Measurements from ENCODE around the gene ZFP42. TPM values are rescaled to one million over a fixed set of nuclear protein-coding genes. Genes with fewer than 3 reads are reported as not detected.

The ZFP42 gene
- polyA plus RNA-seq, 2 of the 4 experiments (the other 2 are of a cell fraction) = not detected

DNA sequence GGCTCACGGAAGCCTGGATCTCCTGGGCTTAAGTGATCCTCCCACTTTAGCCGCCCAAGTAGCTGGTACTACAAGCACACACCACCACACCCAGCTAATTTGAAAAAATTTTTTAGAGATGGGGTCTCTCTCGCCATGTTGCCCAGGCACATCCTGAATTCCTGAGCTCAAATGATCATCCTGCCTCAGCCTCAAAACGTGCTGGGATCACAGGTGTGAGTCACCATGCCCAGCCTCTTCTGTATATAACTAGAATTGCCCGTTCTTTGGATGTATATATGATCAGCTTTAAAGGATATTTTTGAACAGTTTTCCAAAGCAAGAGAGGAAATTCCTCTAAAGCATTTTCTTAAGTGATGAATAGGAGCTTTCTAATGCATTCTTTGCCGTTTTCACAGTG is 22.7 kb downstream of the ZFP42 start:
- DNase-seq (ENCODE audit: low read depth in 1 of 2, low spot score in 1 of 2) (no peak), ATAC-seq (no peak), FAIRE-seq (no peak)
- Histone ChIP-seq H3K4me2 (no peak overlapping the region), H3K27ac (no peak overlapping the region), H3K9me3 (no peaks in the 10 kb centered on the region), H3K4me3 (no peak overlapping the region), H3K4me1 (peaks cover 11% of the 10 kb centered on the region)
- POLR2A ChIA-PET = no interaction called here
- TF ChIP-seq E2F6 (IDR thresholded peaks at IDR 0.05; ENCODE audit: borderline replicate concordance, low read depth) (no peak), FOXS1 (CRISPR knock-in tag; IDR thresholded peaks at IDR 0.05) (no peak)
- CTCF ChIA-PET = no interaction called here
- 65% methylated on average over 6 of the region's 6 CpGs for WGBS (ENCODE audit: missing lambda C conversion rate)

- ChIA-PET POLR2A (no interaction called here), CTCF (no interaction called here)
- FAIRE-seq = no peak
- peak in 1 of 2 experiments; percentile 29 for DNase-seq (ENCODE audit: low read depth in 1 of 2, low spot score in 1 of 2)
- TF ChIP-seq JUN (IDR thresholded peaks at IDR 0.05) = no peak
- TF ChIP-seq, protein P1, sequence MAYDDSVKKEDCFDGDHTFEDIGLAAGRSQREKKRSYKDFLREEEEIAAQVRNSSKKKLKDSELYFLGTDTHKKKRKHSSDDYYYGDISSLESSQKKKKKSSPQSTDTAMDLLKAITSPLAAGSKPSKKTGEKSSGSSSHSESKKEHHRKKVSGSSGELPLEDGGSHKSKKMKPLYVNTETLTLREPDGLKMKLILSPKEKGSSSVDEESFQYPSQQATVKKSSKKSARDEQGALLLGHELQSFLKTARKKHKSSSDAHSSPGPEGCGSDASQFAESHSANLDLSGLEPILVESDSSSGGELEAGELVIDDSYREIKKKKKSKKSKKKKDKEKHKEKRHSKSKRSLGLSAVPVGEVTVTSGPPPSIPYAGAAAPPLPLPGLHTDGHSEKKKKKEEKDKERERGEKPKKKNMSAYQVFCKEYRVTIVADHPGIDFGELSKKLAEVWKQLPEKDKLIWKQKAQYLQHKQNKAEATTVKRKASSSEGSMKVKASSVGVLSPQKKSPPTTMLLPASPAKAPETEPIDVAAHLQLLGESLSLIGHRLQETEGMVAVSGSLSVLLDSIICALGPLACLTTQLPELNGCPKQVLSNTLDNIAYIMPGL (CRISPR knock-in tag; IDR thresholded peaks at IDR 0.05; ENCODE audit: borderline replicate concordance) = no peak
- no peak for TF ChIP-seq NR3C1 (IDR thresholded peaks at IDR 0.05)
- TF ChIP-seq TFCP2L1 (CRISPR knock-in tag; IDR thresholded peaks at IDR 0.05) = no peak
- TF ChIP-seq ZC3H11A (IDR thresholded peaks at IDR 0.05) = no peak
- TF ChIP-seq CHD2 (IDR thresholded peaks at IDR 0.05; ENCODE audit: low read length, partially characterized antibody) = no peak
- TF ChIP-seq, protein P2, sequence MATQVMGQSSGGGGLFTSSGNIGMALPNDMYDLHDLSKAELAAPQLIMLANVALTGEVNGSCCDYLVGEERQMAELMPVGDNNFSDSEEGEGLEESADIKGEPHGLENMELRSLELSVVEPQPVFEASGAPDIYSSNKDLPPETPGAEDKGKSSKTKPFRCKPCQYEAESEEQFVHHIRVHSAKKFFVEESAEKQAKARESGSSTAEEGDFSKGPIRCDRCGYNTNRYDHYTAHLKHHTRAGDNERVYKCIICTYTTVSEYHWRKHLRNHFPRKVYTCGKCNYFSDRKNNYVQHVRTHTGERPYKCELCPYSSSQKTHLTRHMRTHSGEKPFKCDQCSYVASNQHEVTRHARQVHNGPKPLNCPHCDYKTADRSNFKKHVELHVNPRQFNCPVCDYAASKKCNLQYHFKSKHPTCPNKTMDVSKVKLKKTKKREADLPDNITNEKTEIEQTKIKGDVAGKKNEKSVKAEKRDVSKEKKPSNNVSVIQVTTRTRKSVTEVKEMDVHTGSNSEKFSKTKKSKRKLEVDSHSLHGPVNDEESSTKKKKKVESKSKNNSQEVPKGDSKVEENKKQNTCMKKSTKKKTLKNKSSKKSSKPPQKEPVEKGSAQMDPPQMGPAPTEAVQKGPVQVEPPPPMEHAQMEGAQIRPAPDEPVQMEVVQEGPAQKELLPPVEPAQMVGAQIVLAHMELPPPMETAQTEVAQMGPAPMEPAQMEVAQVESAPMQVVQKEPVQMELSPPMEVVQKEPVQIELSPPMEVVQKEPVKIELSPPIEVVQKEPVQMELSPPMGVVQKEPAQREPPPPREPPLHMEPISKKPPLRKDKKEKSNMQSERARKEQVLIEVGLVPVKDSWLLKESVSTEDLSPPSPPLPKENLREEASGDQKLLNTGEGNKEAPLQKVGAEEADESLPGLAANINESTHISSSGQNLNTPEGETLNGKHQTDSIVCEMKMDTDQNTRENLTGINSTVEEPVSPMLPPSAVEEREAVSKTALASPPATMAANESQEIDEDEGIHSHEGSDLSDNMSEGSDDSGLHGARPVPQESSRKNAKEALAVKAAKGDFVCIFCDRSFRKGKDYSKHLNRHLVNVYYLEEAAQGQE (IDR thresholded peaks at IDR 0.05) = no peak
- TF ChIP-seq JUNB (IDR thresholded peaks at IDR 0.05) = no peak
- WGBS (ENCODE audit: missing lambda C conversion rate) = 60% methylated on average over 5 of the region's 5 CpGs
- ATAC-seq = 0 out of 6 replicates have a peak, but pooled peaks of 1 of the 2 experiments have one; percentile 28
- no peak overlapping the region for H3K4me3 ChIP-seq
- no peak overlapping the region for H3K4me2 ChIP-seq
- no peaks in the 10 kb centered on the region for H3K9me3 ChIP-seq
- no peaks in the 10 kb centered on the region for H3K4me1 ChIP-seq
- peak overlapping the region in 1 of 2 experiments; percentile 16; a peak in 2 of 6 replicates for H3K27ac ChIP-seq
These were observed 26.1 kb downstream of the ZFP42 start for GRCh38 chr4:188021548-188022249.

GRCh38 chr4:188023682-188024081 is 28.1 kb downstream of the ZFP42 start:
- no peak overlapping the region for H3K4me2 ChIP-seq
- TF ChIP-seq HDAC2 (IDR thresholded peaks at IDR 0.05) = no peak
- TF ChIP-seq RCOR1 (IDR thresholded peaks at IDR 0.05; ENCODE audit: low read depth, low read length) = no peak
- no peak for TF ChIP-seq JUN (IDR thresholded peaks at IDR 0.05)
- no peak for TF ChIP-seq SREBF2 (IDR thresholded peaks at IDR 0.05)
- TF ChIP-seq PBX3 (IDR thresholded peaks at IDR 0.05) = no peak
- TF ChIP-seq EHMT2 (IDR thresholded peaks at IDR 0.05; ENCODE audit: low read depth) = no peak
- TF ChIP-seq, protein P3, sequence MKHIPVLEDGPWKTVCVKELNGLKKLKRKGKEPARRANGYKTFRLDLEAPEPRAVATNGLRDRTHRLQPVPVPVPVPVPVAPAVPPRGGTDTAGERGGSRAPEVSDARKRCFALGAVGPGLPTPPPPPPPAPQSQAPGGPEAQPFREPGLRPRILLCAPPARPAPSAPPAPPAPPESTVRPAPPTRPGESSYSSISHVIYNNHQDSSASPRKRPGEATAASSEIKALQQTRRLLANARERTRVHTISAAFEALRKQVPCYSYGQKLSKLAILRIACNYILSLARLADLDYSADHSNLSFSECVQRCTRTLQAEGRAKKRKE (CRISPR knock-in tag; IDR thresholded peaks at IDR 0.05; ENCODE audit: low read depth) = no peak
- no peak for TF ChIP-seq NPAS2 (CRISPR knock-in tag; IDR thresholded peaks at IDR 0.05; ENCODE audit: borderline replicate concordance)
- no peak for TF ChIP-seq ZSCAN20 (CRISPR knock-in tag; IDR thresholded peaks at IDR 0.05)
- POLR2A ChIA-PET = no interaction called here
- no peak for FAIRE-seq
- no peak for DNase-seq (ENCODE audit: low read depth in 1 of 2, low spot score in 1 of 2)
- H3K9me3 ChIP-seq = no peaks in the 10 kb centered on the region
- no peak overlapping the region for H3K4me3 ChIP-seq
- H3K27ac ChIP-seq = no peak overlapping the region
- no peaks in the 10 kb centered on the region for H3K4me1 ChIP-seq
- CTCF ChIA-PET = interaction anchor here (0.6 kb wide), 1 partner anchor 90 kb away, joined by 3 read pairs; no protein-coding TSS in a partner anchor
- ATAC-seq = no peak
- WGBS (ENCODE audit: missing lambda C conversion rate) = 75% methylated on average over 6 of the region's 6 CpGs

Data from A549 (cell line).